Measurements from ENCODE around the gene TRDMT1. TPM values are rescaled to one million over a fixed set of nuclear protein-coding genes. Genes with fewer than 3 reads are reported as not detected.

Gene TRDMT1
- total and polyA plus RNA-seq, 2 experiments from 2014 or later: 3.5 to 4.2 TPM

DNA sequence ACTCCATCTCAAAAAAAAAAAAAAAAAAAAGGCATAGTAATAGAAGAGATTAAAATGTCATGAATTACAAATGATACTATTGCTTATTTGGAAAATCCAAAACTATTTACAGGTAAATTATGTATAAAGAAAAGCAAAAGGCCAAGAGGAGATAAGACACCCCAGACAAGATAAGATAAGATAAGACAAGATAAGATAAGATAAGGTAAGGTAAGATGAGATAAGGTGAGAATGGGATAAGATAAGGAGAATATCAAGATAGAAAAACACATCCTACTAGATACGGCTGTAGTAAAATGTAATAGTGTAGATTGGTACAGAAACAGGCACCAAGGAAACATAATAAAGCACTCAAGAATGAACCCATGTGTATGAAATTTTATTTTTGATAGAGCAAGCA is 47.5 kb upstream of the TRDMT1 start:
- Histone ChIP-seq H3K36me3 (replicated peaks; ENCODE audit: insufficient read depth, low read depth) (no peaks in the 10 kb centered on the region), H3K9me2 (replicated peaks; ENCODE audit: insufficient read depth) (no peaks in the 10 kb centered on the region), H3K79me2 (no peaks in the 10 kb centered on the region), H3K4me1 (ENCODE audit: insufficient read depth) (no peaks in the 10 kb centered on the region), H3K4me3 (no peak overlapping the region), H3K4me2 (no peak overlapping the region), H4K20me1 (ENCODE audit: insufficient read depth, poor library complexity, severe bottlenecking) (no peaks in the 10 kb centered on the region), H3K27me3 (no peaks in the 10 kb centered on the region), H3K9me3 (ENCODE audit: low read depth) (no peaks in the 10 kb centered on the region), H3K27ac (no peak overlapping the region), H2AFZ (no peak overlapping the region)
- DNase-seq (ENCODE audit: low spot score): no peak
- TF ChIP-seq, protein P1, sequence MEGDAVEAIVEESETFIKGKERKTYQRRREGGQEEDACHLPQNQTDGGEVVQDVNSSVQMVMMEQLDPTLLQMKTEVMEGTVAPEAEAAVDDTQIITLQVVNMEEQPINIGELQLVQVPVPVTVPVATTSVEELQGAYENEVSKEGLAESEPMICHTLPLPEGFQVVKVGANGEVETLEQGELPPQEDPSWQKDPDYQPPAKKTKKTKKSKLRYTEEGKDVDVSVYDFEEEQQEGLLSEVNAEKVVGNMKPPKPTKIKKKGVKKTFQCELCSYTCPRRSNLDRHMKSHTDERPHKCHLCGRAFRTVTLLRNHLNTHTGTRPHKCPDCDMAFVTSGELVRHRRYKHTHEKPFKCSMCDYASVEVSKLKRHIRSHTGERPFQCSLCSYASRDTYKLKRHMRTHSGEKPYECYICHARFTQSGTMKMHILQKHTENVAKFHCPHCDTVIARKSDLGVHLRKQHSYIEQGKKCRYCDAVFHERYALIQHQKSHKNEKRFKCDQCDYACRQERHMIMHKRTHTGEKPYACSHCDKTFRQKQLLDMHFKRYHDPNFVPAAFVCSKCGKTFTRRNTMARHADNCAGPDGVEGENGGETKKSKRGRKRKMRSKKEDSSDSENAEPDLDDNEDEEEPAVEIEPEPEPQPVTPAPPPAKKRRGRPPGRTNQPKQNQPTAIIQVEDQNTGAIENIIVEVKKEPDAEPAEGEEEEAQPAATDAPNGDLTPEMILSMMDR (IDR thresholded peaks at IDR 0.05; ENCODE audit: poor library complexity): no peak
- no peak for TF ChIP-seq EZH2phosphoT487 (IDR thresholded peaks at IDR 0.05; ENCODE audit: low read depth, severe bottlenecking, unreplicated experiment)
- TF ChIP-seq EZH2 (IDR thresholded peaks at IDR 0.05; ENCODE audit: borderline replicate concordance): no peak
- WGBS (ENCODE audit: low lambda C conversion rate, missing lambda C conversion rate): 59% methylated on average over 1 of the region's 1 CpG

DNA sequence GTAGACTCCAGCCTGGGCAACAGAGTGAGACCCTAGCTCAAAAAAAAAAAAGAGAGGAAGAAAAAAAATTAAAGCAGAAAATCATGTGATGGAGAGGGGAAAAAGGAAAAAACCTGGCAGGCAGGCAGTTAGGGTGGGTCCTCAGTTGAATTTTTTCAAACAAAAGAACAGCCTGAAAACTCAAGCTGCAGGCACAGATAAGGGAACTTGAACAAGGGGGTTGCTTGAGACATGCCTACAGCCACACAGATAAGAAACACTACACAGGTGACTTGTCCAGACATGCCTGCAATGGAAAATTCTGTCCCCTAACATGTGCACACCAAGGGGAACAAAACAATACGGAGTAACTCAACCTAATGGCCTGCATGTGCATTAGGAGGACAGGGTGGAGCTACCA is 45.7 kb upstream of the TRDMT1 start:
- no peak overlapping the region for H2AFZ ChIP-seq
- H3K9me2 ChIP-seq (replicated peaks; ENCODE audit: insufficient read depth): no peaks in the 10 kb centered on the region
- H3K4me1 ChIP-seq (ENCODE audit: insufficient read depth): no peaks in the 10 kb centered on the region
- H3K27ac ChIP-seq: no peak overlapping the region
- H3K9me3 ChIP-seq (ENCODE audit: low read depth): no peaks in the 10 kb centered on the region
- no peak overlapping the region for H3K4me3 ChIP-seq
- H3K27me3 ChIP-seq: no peaks in the 10 kb centered on the region
- H3K4me2 ChIP-seq: no peak overlapping the region
- 89% methylated on average over 1 of the region's 1 CpG for WGBS (ENCODE audit: low lambda C conversion rate, missing lambda C conversion rate)
- no peaks in the 10 kb centered on the region for H3K79me2 ChIP-seq
- H4K20me1 ChIP-seq (ENCODE audit: insufficient read depth, poor library complexity, severe bottlenecking): no peaks in the 10 kb centered on the region
- no peak for TF ChIP-seq EZH2phosphoT487 (IDR thresholded peaks at IDR 0.05; ENCODE audit: low read depth, severe bottlenecking, unreplicated experiment)
- no peaks in the 10 kb centered on the region for H3K36me3 ChIP-seq (replicated peaks; ENCODE audit: insufficient read depth, low read depth)
- no peak for DNase-seq (ENCODE audit: low spot score)

DNA sequence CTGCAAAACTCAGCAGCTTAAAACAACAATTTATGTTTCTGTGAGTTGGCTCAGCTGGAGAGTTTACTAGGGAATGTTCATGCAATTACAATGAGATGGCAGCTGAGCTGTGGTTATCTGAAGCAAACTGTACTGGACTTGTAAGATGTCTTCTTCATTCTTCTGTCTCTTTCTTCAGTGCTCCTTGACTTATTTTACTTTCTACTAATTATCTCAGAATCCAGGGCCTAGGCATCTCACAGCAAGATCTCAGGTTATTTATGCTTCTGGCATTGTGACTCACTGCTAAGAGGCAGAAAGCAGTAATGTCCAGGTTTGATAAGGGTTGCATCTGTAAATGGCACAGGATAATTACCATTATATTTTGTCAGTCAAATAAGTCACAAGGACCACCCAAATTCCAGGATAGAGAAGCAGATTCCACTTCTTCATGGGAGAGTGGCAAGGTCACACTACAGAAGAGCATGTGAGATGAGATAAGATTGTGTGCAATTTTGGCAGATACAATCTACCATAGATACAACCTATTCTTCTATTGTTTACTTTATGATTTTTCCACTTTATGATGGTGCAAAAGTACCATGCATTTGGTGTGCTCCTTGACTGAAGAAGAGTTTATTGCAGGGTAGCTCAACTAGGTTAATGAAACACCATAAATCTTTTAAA is 43.4 kb upstream of the TRDMT1 start:
- no peak overlapping the region for H3K4me2 ChIP-seq
- TF ChIP-seq EZH2 (IDR thresholded peaks at IDR 0.05; ENCODE audit: borderline replicate concordance) (no peak), EZH2phosphoT487 (IDR thresholded peaks at IDR 0.05; ENCODE audit: low read depth, severe bottlenecking, unreplicated experiment) (no peak)
- TF ChIP-seq, protein P1 (IDR thresholded peaks at IDR 0.05; ENCODE audit: poor library complexity): no peak

DNA sequence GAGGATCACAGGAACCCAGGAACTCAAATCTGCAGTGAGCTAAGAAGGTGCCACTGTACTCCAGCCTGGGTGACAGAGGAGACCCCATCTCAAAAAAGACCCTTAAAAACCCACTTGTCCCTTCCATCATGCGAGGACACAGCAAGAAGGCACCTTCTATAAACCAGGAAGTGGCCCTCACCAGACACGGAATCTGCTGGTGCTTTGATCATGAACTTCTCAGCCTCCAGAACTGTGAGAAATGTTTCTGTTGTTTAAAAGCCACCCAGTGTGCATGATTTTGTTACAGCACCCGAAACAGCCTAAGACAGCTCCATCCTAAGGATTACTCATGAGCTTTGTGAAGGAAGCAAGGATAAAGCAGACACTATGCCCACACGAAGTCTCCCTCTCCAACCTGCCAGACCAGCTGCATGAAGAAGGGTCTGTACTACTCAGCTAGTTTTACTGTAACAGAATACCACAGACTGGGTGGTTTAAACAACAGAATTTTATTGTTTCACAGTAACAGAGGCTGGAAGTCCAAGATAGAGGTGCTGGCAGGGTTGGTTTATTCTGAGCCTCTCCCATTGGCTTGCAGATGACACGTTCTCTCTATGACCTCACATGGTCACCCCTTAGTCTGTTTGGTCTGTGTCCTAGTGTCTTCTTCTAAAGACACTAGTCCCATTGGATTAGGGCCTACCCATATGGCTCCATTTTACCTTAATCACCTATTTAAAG is 40.3 kb upstream of the TRDMT1 start:
- no peak for DNase-seq (ENCODE audit: low spot score)
- H3K27ac ChIP-seq: no peak overlapping the region
- H3K9me3 ChIP-seq (ENCODE audit: low read depth): no peaks in the 10 kb centered on the region
- no peak overlapping the region for H3K4me3 ChIP-seq
- no peak overlapping the region for H3K4me2 ChIP-seq
- H3K4me1 ChIP-seq (ENCODE audit: insufficient read depth): no peaks in the 10 kb centered on the region
- peaks cover 5% of the 10 kb centered on the region for H4K20me1 ChIP-seq (ENCODE audit: insufficient read depth, poor library complexity, severe bottlenecking)
- no peaks in the 10 kb centered on the region for H3K79me2 ChIP-seq
- TF ChIP-seq, protein P1 (IDR thresholded peaks at IDR 0.05; ENCODE audit: poor library complexity): no peak
- no peak for TF ChIP-seq EZH2 (IDR thresholded peaks at IDR 0.05; ENCODE audit: borderline replicate concordance)
- TF ChIP-seq EZH2phosphoT487 (IDR thresholded peaks at IDR 0.05; ENCODE audit: low read depth, severe bottlenecking, unreplicated experiment): no peak
- H2AFZ ChIP-seq: no peak overlapping the region
- no peaks in the 10 kb centered on the region for H3K9me2 ChIP-seq (replicated peaks; ENCODE audit: insufficient read depth)
- H3K36me3 ChIP-seq (replicated peaks; ENCODE audit: insufficient read depth, low read depth): no peaks in the 10 kb centered on the region
- 90% methylated on average over 5 of the region's 5 CpGs for WGBS (ENCODE audit: low lambda C conversion rate, missing lambda C conversion rate)
- H3K27me3 ChIP-seq: no peaks in the 10 kb centered on the region

More for the DNA sequence above, 43.4 kb upstream of the TRDMT1 start:
- Histone ChIP-seq H3K27me3 (no peaks in the 10 kb centered on the region), H3K4me3 (no peak overlapping the region), H2AFZ (no peak overlapping the region), H3K9me2 (replicated peaks; ENCODE audit: insufficient read depth) (no peaks in the 10 kb centered on the region), H3K79me2 (no peaks in the 10 kb centered on the region), H3K9me3 (ENCODE audit: low read depth) (no peaks in the 10 kb centered on the region), H4K20me1 (ENCODE audit: insufficient read depth, poor library complexity, severe bottlenecking) (no peaks in the 10 kb centered on the region), H3K36me3 (replicated peaks; ENCODE audit: insufficient read depth, low read depth) (no peaks in the 10 kb centered on the region), H3K4me1 (ENCODE audit: insufficient read depth) (no peaks in the 10 kb centered on the region), H3K27ac (no peak overlapping the region)
- no peak for DNase-seq (ENCODE audit: low spot score)
